GM18498 (cell line): Measurements from ENCODE around the gene IKZF1.

Source experiments
- ATAC-seq: cut with Tn5 transposase; IDR thresholded peaks from one replicate; pipeline ENCODE4 v1.9.1; 2021; ENCODE audit warnings: mild to moderate bottlenecking, moderate library complexity; ENCODE audit not compliant: unreplicated experiment

IKZF1 gene

DNA sequence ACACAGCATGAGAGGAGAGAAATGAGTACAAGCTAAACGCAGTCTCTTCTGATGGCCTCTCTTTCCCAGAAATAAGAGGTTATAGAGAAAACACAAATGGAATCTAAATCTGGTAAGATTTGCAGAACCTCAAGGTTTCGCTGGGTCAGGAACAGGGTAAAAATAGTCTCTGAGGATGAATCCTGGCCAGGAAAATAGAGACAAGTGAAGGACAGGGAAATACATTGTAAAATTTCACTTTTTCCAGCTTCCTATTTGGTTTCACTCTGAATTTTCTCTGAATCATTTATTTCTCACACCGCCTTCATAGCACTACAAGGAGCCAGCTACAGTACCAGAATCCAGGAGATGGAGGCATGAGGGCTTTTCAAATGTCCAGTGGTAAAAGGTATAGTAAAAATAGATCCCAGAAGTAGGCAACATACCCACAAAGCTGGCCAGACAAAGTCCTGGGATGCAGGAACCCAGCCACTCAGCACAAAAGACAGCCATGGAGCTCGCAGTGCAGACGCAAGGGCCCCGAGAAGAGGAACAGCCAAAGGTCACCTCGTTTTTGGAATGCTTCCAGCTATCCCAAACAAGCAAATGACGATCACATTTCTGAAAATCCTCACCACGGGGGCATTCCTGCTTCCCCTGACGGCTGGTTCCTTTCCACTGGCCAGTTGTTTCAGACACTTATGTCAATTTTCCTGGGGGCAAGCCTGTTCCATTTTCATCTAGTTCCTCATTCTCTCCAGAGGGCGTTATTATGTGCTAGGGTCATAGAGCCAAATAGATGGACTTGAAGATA, 21.5 kb upstream of the IKZF1 start:
- no peak for ATAC-seq

DNA sequence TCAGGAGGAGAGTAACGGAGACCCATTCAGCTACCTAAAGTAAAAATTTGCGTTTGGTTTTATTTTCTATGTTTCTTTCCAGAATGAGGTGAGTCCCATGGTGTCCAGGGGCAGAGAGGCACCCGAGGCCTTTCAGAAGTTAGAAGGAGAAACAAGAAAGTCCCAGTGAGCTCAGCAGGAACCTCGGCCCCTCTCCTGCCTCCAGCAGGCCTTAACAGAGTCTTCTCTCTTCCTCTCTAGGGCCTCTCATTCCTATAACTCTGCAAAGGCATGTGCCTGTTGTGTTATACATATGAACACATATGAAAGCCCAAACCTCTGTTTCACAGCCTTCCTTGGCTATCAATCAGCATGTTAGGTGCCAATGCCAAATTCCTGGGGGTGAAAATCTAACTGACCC, 20.8 kb upstream of the IKZF1 start:
- no peak for ATAC-seq

DNA sequence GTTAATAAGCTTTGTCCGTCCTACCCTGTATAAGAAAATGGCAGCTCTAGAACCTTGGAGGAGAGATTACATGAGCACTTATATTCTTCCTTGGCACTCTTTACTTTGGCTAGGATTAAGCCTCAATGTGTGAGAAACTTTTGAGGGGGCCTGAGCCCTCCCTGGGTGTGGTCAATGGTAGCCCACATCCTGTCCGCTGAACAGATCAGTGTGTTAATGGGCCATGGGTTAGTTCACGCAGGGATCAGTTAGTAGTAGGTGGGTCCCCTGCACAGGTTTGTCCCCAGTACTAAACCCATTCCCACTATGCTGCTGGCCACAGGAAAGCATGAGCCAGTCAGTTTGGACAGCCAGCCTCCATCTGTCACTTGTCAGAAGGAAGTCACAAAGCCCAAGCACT, 20.2 kb upstream of the IKZF1 start:
- no peak for ATAC-seq

DNA sequence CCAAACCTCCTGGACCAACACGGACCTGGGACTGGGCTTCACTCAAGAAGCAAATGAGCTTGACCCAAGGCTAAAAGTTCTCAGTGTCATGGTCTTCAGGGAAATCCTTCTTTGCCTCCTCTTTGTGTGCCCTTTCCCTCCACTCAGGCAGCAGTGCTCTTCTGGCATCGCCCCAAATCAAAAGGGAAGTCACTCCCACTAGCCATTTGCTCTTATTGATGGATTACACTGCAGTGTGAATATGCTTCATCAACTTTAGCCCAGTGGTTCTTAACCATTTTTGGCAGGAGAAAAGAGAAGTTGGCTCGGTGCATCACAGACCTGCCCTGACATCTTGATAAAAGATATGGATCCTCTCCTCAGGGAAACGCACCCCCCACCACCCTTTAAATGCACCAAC, 19.2 kb upstream of the IKZF1 start:
- no peak for ATAC-seq

GRCh38 chr7:50287129-50287528, 17.4 kb upstream of the IKZF1 start:
- no peak for ATAC-seq

DNA sequence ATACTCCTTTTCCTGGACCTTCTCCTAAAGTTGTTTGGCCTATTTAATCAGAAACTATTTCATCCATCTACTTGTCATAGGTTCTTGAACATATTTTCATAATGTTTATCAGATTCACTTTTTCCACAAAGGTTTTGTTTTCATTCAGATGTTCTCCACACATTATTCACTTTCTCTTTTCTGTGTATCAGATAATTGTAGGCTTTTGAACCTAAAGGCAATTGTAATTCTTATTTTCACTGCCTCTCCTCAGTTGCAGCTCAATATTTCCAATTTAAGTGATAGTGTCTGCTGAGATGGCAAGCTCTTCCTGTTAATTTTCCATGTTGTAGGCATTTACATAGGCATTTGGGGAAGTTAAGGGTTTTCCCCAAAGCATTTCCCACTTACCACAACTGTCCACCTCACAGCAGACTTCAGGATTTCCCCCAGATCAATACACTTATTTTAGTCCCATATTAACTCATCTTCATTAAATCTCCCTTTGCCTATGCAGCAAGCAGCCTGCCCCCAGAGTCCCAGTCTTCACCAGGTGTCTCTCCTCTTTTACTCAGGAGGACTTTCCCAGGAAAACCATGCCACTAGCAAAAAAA, 12.3 kb upstream of the IKZF1 start:
- no peak for ATAC-seq

DNA sequence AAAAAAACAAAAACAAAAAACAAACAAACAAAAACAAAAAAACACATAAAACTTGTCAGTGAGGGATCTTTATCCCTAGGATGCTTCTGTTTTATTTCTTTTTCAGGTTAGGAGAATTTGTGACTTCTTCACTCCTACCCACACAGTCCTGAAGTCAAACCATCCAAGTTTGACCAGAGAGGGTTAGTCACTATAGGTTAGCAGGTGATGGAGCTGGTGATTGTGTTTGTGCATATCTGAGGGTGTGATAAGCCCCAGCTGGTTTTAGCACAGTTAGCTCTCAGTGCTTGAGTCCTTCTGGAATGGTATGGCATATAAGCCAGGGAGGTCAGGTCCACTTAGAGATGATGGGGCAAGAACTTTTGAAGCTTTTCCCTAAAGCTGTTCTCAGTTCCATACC, 11.8 kb upstream of the IKZF1 start:
- ATAC-seq: no peak

DNA sequence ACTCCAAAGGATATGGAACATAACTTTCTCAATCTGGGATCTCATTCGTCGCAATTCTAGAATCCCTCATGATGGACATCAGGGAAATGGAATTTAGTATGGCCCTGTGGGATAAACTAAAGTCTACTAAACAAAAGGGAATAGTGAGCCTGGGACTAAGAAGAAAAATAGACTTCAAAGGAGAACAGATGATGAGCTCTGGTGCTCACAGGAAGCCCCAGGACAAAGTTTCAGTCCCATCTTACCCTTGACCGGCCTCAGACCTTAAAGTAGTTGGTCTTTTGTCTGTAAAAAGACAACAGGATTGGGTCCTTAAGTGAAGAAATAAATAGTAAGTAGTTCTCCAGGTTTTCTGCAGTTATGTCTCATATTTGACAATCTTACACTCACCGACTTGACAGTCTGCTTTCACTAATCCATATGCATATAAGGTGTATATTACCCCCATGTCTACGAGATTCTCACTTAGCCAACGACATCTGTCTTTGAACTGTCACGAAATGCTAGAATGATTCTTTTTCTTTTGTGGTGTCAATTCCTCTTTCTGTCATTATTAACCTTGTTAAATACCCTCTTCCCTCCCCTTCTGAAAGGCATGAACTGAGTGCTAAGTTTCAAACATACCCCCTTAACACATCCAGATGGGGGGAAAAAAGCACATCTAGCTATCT, 10.9 kb upstream of the IKZF1 start:
- ATAC-seq: peak; percentile 78

GRCh38 chr7:50295133-50295532, 9.4 kb upstream of the IKZF1 start:
- ATAC-seq: no peak

DNA sequence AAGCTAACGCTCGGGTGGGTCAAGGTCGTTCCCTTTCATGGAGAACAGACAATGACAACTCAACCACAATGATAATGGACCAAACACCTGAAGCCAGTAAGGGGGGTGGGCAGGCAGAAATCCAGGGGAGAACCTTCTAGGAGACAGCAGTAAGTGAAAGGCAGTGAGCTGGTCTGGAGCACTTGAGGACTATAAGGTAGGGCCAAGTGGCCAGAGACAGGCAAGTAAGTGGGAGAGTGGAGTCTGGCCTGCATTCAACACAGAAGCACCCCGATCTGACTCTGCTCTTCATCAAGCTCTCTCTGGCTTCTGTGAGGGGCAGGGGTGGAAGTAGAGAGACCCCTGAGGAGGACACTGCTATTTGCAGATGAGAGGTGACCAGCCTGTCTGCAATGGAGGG, 7.7 kb upstream of the IKZF1 start:
- ATAC-seq: no peak

GRCh38 chr7:50298811-50299562, 5.5 kb upstream of the IKZF1 start:
- ATAC-seq: no peak

GRCh38 chr7:50300336-50300735, 4.2 kb upstream of the IKZF1 start:
- no peak for ATAC-seq

DNA sequence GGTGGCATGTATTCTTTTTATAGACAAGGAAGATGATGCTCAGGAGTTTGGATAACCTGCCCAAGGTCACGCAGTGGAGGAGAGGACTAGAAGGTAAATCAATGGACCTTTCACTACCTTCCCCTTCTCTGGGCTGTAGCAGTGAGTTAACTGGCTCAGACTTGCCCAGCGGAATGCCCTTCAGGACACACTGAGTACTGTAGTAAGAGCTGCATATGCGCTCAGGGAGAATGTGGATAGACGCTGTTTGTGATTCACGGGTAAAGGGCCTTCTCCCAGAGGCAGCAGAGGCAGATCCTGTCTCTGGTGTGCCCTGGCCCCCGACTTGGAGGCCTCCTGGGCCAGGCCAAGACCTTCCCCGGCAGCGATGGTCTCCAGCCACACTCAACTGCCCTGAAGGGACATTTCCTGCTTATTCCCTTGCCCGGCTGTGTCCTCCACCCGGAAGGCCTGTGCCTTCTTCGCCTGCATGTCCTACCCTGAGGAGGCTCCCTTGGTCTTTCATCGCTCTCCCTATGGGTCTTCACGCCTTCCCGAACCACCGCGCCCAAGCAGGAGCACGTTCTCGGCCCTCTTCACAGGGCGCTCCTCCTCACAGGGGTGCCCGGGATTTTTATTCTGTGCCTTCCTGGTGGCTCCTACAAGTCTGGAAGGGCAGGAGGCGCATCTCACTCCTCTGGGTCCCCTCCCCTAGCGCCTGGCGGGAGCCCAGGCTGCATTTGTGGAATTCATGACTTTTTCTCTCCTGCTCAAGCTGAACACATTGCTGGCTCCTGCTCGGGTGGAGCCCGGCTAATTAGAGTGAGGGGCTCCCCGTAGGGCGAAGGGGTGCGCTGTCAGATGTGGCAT, 1.8 kb upstream of the IKZF1 start:
- no peak for ATAC-seq

DNA sequence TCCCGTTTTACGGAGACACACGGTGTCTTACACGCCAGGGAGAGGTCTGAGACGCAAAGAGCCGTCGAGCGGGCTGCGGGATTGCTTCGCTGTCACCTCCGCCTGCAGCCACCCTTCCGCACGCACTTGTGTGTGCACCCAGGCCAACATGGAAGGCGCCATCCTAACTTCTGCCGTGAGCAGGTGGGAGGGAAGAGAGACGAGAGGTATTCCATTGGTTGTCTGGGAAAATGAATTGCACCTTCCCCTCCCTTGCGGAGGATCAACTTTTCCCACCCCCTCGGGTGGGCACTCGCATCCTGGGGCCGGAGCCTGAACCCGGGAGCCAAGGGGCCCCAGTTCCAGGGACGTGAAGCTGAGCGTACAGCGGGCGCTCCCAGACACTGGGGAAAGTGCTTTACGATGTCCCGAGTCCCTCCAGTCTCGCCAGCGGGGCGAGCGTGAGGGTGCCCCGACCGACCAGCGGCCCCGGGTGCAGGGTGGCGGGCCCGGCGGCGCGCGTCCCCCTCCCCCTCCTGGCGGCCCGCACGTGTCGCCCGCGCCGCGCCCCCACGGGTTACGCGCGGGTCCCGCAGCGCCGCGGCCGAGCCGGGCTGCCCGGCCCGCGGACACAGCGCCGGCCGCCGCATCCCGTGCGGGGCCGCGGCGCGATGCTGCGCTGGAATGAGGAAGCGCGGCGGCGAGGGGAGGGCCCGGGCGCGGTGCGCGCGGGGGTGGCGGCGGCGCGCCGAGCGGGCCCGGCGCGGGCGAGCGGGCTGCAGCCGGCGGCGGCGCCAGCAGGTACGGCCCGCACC, 984 bp upstream of the IKZF1 start:
- peak; percentile 36 for ATAC-seq

DNA sequence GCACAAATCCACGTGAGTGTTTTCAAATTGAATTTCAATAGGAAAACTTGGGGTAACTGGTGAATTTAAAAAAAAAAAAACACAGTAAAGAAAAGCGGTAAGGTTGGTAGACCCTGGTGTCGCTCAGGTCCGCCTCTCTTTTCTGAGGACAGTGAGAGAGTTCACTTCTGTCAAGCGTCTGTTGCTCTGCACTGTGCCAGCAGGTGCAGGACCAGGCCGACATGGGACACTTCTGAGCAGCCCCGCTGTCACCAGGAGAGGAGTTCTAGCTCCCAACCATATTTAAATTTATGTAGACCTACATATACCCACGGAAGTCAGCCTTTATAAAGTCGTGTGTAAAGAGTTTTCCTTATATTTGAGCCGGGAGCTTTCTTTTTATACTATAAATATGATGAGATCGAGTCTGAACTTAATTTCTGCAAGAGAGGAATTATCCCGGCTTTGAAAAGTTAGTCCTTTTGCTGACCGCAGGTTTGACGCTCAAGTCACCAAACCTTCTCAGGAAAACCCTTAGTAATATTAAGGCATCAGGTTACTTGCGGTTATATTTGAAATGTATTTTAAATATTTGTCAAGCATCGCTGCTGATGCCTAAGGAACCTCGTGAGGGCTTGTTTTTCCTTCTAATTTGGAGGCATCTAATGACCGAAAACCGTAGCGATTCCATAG, 531 bp downstream of the IKZF1 start:
- ATAC-seq: peak; percentile 45

GRCh38 chr7:50305583-50306493, 1.3 kb downstream of the IKZF1 start:
- ATAC-seq: no peak

GRCh38 chr7:50306494-50307367, 2.2 kb downstream of the IKZF1 start:
- ATAC-seq: no peak
